ENCODE results near the gene GFRA1. TPM values are rescaled to one million over a fixed set of nuclear protein-coding genes. Genes with fewer than 3 reads are reported as not detected.

GFRA1 gene
- total and polyA plus RNA-seq, 2 of the 8 experiments (the other 6 are each of a cell fraction or from before 2014, with no cell fraction given), result 1.1 to 2.0 TPM

DNA sequence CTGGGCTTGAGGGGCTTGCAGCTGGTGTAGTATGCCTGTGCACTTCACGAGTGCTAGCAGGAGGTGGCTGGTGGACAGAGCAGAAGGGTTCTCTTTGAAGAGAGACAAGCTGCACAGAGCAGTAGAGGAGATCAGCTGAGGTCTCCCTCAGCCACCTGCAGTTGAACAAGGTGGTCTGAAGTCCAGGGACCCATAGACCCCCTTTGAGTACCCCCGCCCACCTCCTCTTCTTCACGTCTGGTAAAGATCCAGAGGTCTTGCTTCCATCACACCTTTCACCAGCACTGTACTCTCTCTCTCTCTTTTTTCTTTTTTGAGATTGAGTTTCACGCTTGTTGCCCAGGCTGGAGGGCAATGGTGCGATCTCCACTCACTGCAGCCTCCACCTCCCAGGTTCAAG is 157.2 kb downstream of the GFRA1 start:
- H4K5ac ChIP-seq (ENCODE audit: insufficient read length, low read depth, low read length), result no peak overlapping the region
- H3K23me2 ChIP-seq (ENCODE audit: low read depth, low read length), result no peaks in the 10 kb centered on the region; the same call in 1 of the 2 replicates
- no peak overlapping the region for H2AK5ac ChIP-seq (ENCODE audit: low read depth, low read length)
- H4K91ac ChIP-seq (replicated peaks; ENCODE audit: insufficient read length, low read length), result no peak overlapping the region
- no peak overlapping the region for H2BK15ac ChIP-seq (ENCODE audit: low read length)
- H3K4me1 ChIP-seq (replicated peaks in 1 of 4; ENCODE audit: control insufficient read depth in 3 of 4, insufficient read depth in 4 of 4, low read length in 3 of 4), result peaks cover 0 to 6% (median under 1%) of the 10 kb centered on the region in 4 experiments; a peak in 4 of 7 replicates
- H4K8ac ChIP-seq (ENCODE audit: extremely low read depth, insufficient read depth, low read length), result no peak overlapping the region
- no peak overlapping the region for H2BK120ac ChIP-seq (replicated peaks; ENCODE audit: low read depth, low read length)
- H3K27ac ChIP-seq (ENCODE audit: low read depth, low read length), result no peak overlapping the region
- no peaks in the 10 kb centered on the region for H3K79me2 ChIP-seq (ENCODE audit: control insufficient read depth in 1 of 2, insufficient read depth in 2 of 2, low read length in 2 of 2)
- 89% methylated on average over 5 of the region's 5 CpGs; no CpG with 5 or more reads in 1 of the 2 experiments for WGBS, 2 experiments (ENCODE audit: extremely low coverage in 1 of 2, insufficient coverage in 1 of 2, insufficient read length in 1 of 2, insufficient replicate concordance in 2 of 2, low coverage in 1 of 2, low lambda C conversion rate in 2 of 2, missing lambda C conversion rate in 1 of 2)
- H2AFZ ChIP-seq (ENCODE audit: low read length), result no peak overlapping the region
- H2BK5ac ChIP-seq (ENCODE audit: low read depth, low read length), result no peak overlapping the region
- H4K20me1 ChIP-seq (replicated peaks in 1 of 2; ENCODE audit: control insufficient read depth in 1 of 2, insufficient read depth in 2 of 2, low read length in 2 of 2), result no peaks in the 10 kb centered on the region
- H3K9ac ChIP-seq (replicated peaks in 1 of 4; ENCODE audit: extremely low read depth in 1 of 4, low read depth in 3 of 4, low read length in 3 of 4), result no peak overlapping the region
- no peak overlapping the region for H3K23ac ChIP-seq (ENCODE audit: insufficient read length)
- no peak for FAIRE-seq
- H3K79me1 ChIP-seq (ENCODE audit: low read depth, low read length), result no peaks in the 10 kb centered on the region
- no peaks in the 10 kb centered on the region; a peak in 1 of 4 replicates for H3K9me3 ChIP-seq (ENCODE audit: insufficient read depth in 2 of 2, low read depth in 1 of 2, low read length in 1 of 2)
- no peak overlapping the region for H3K14ac ChIP-seq (ENCODE audit: insufficient read length)
- H3K56ac ChIP-seq (replicated peaks; ENCODE audit: insufficient read length, low read depth, low read length), result no peak overlapping the region
- H2BK20ac ChIP-seq (ENCODE audit: low read length), result no peak overlapping the region
- POLR2A ChIA-PET (ENCODE audit: partially characterized antibody), result no interaction called here
- H3K36me3 ChIP-seq (ENCODE audit: control insufficient read depth in 2 of 4, insufficient read depth in 4 of 4, low read length in 3 of 4), result no peaks in the 10 kb centered on the region
- H2BK12ac ChIP-seq (ENCODE audit: low read depth, low read length), result no peak overlapping the region
- no peak for DNase-seq (ENCODE audit: low read depth in 1 of 2, low spot score in 2 of 2)
- H3K27me3 ChIP-seq (replicated peaks in 1 of 4; ENCODE audit: control insufficient read depth in 3 of 4, extremely low read depth in 1 of 4, insufficient read depth in 3 of 4, low read length in 3 of 4), result peaks cover 0 to 5% (median 1%) of the 10 kb centered on the region in 4 experiments; a peak in 3 of 7 replicates
- no peak overlapping the region for H3K4me3 ChIP-seq (ENCODE audit: extremely low read depth in 1 of 4, insufficient read depth in 2 of 4, low read depth in 3 of 4, low read length in 4 of 4)
- H3K4me2 ChIP-seq (ENCODE audit: insufficient read depth in 1 of 2, low read depth in 2 of 2, low read length in 2 of 2), result no peak overlapping the region
- CTCF ChIA-PET (ENCODE audit: partially characterized antibody), result interaction anchor here (0.7 to 1.3 kb wide), 2 partner anchors 9 to 86 kb away, joined by 3 to 5 read pairs; no protein-coding TSS in a partner anchor
- H3K18ac ChIP-seq (ENCODE audit: extremely low read depth, low read length), result no peak overlapping the region
- H3K4ac ChIP-seq (replicated peaks; ENCODE audit: insufficient read length, low read depth, low read length), result no peak overlapping the region
- no peak for TF ChIP-seq RAD21 (IDR thresholded peaks at IDR 0.05 in 1 of 2, conservative IDR thresholded peaks at IDR 0.05 in 1 of 2; ENCODE audit: low read depth in 2 of 2, low read length in 2 of 2)
- no peak for TF ChIP-seq POLR2AphosphoS5 (IDR thresholded peaks at IDR 0.05; ENCODE audit: low read depth, low read length)
- TF ChIP-seq HDAC2 (IDR thresholded peaks at IDR 0.05; ENCODE audit: borderline replicate concordance in 1 of 2, low read depth in 2 of 2, low read length in 2 of 2), result no peak
- no peak for TF ChIP-seq PHF8 (conservative IDR thresholded peaks at IDR 0.05; ENCODE audit: low read depth, low read length)
- TF ChIP-seq TAF1 (IDR thresholded peaks at IDR 0.05; ENCODE audit: low read depth, low read length), result no peak
- TF ChIP-seq, protein P1, sequence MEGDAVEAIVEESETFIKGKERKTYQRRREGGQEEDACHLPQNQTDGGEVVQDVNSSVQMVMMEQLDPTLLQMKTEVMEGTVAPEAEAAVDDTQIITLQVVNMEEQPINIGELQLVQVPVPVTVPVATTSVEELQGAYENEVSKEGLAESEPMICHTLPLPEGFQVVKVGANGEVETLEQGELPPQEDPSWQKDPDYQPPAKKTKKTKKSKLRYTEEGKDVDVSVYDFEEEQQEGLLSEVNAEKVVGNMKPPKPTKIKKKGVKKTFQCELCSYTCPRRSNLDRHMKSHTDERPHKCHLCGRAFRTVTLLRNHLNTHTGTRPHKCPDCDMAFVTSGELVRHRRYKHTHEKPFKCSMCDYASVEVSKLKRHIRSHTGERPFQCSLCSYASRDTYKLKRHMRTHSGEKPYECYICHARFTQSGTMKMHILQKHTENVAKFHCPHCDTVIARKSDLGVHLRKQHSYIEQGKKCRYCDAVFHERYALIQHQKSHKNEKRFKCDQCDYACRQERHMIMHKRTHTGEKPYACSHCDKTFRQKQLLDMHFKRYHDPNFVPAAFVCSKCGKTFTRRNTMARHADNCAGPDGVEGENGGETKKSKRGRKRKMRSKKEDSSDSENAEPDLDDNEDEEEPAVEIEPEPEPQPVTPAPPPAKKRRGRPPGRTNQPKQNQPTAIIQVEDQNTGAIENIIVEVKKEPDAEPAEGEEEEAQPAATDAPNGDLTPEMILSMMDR (IDR thresholded peaks at IDR 0.05; ENCODE audit: control extremely low read depth in 1 of 3, insufficient read depth in 1 of 3, low read depth in 1 of 3, low read length in 3 of 3), result no peak
- TF ChIP-seq POU5F1 (IDR thresholded peaks at IDR 0.05; ENCODE audit: low read depth, low read length), result no peak
- TF ChIP-seq SP4 (IDR thresholded peaks at IDR 0.05; ENCODE audit: low read length), result no peak
- no peak for TF ChIP-seq SAP30 (IDR thresholded peaks at IDR 0.05; ENCODE audit: insufficient read depth, insufficient replicate concordance, low read length)
- no peak for TF ChIP-seq YY1 (IDR thresholded peaks at IDR 0.05; ENCODE audit: low read depth, low read length)
- no peak for TF ChIP-seq JUND (IDR thresholded peaks at IDR 0.05; ENCODE audit: low read length)
